DOHH2 (cell line): ENCODE measurements around the gene RAE1.

ENCODE experiments used
- H3F3A ChIP-seq: fragments of 200-600 bp; sonication (generic), shearing (Covaris generic); 2 replicates; pipeline ENCODE4 v1.6.0; 2016; ENCODE audit warnings: antibody characterized with exemption, mild to moderate bottlenecking; ENCODE audit not compliant: control insufficient read depth, insufficient read depth
- H3K27ac ChIP-seq: fragments of 200-600 bp; sonication (generic); 2 replicates; pipeline ENCODE4 v1.5.1; 2014; ENCODE audit warnings: low read depth, mild to moderate bottlenecking, low read length, moderate library complexity
- H3K27me3 ChIP-seq: fragments of 200-600 bp; sonication (generic); 2 replicates; pipeline ENCODE4 v1.6.1; 2014; ENCODE audit warnings: mild to moderate bottlenecking, low read length, mixed read lengths; ENCODE audit not compliant: control insufficient read depth
- H3K36me3 ChIP-seq: fragments of 200-600 bp; sonication (generic); 2 replicates; pipeline ENCODE4 v1.6.1; 2014; ENCODE audit warnings: mild to moderate bottlenecking, low read length, moderate library complexity, mixed read lengths; ENCODE audit not compliant: control insufficient read depth
- H3K4me1 ChIP-seq: fragments of 200-600 bp; sonication (generic); 2 replicates; pipeline ENCODE4 v1.6.1; 2014; ENCODE audit warnings: mild to moderate bottlenecking, low read length, mixed read lengths; ENCODE audit not compliant: control insufficient read depth
- H3K4me2 ChIP-seq: fragments of 200-600 bp; sonication (generic); 2 replicates; pipeline ENCODE4 v1.6.0; 2014; ENCODE audit warnings: mild to moderate bottlenecking, low read length, moderate library complexity
- H3K4me3 ChIP-seq: fragments of 200-600 bp; sonication (generic); 2 replicates; pipeline ENCODE4 v1.5.1; 2014; ENCODE audit warnings: mild to moderate bottlenecking, low read length, mixed read lengths
- H3K79me2 ChIP-seq: fragments of 200-600 bp; sonication (generic); 2 replicates; pipeline ENCODE4 v1.6.1; 2014; ENCODE audit warnings: mild to moderate bottlenecking, low read length, mixed read lengths; ENCODE audit not compliant: control insufficient read depth
- H3K9me2 ChIP-seq: fragments of 200-600 bp; sonication (generic); replicated peaks from 2 replicates; pipeline ENCODE4 v1.6.1; 2014; ENCODE audit warnings: mild to moderate bottlenecking, low read length, mixed read lengths; ENCODE audit not compliant: control insufficient read depth
- H3K9me3 ChIP-seq: fragments of 200-600 bp; sonication (generic); 2 replicates; pipeline ENCODE4 v1.6.1; 2014; ENCODE audit warnings: antibody characterized with exemption, low read length, mixed read lengths; ENCODE audit not compliant: control insufficient read depth, insufficient read depth
- H4K20me1 ChIP-seq: fragments of 200-600 bp; sonication (generic); 2 replicates; pipeline ENCODE4 v1.6.0; 2014; ENCODE audit warnings: low read depth, mild to moderate bottlenecking, antibody characterized with exemption, low read length, moderate library complexity; ENCODE audit not compliant: control insufficient read depth, insufficient read depth
- EZH2phosphoT487 ChIP-seq: fragments of 200-600 bp; sonication (generic); IDR thresholded peaks from 2 replicates; pipeline ENCODE4 v1.6.1; 2017; ENCODE audit warnings: borderline replicate concordance, mild to moderate bottlenecking, antibody characterized with exemption, low read length, moderate library complexity, mixed read lengths
- TF ChIP-seq, protein P1 (sequence below): fragments of 200-600 bp; sonication (generic); IDR thresholded peaks from one replicate; pipeline ENCODE4 v1.5.1; 2014; ENCODE audit warnings: antibody characterized with exemption, mild to moderate bottlenecking, low read depth, low read length; ENCODE audit not compliant: poor library complexity, severe bottlenecking

Gene RAE1

DNA sequence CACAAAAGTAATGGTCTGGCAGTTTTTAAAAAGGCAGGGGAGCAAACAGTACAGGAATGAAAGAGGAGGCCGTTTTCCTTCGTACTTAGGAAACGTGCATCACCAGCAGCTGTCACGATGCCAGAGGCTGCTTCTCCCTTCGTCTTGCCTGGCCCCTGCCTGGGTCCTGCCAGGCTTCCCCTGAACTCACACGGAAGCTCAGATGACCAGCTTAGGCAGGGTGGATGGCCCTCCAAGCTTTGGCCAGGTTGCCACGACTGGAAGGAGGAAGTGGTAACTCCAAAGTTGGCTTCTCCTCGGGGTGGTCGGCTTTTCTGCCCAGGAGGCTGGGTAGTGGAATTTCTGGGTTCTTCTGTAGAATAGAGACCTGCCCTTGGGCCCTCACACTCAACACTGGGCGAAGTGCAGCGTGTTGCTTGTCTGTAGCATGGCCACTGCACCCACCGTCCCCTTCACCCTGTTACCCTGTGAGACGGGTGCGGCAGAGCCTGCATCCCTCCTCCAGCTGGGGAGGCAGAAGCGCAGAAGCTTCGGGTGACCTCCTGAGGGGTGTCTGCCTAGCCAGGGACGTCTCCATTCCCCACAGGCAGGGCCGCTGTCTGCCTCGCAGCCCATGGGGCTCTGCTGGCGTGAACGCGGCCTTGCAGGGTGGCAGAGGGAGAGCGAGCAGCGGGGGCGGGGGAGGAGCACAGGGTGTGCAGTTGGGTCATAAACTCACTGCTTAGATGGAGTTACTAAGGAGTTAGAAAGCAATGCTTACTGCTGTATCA is 21.7 kb downstream of the RAE1 start:
- no peaks in the 10 kb centered on the region; the same call in 1 of the 2 replicates for H3K79me2 ChIP-seq
- peaks cover 99% of the 10 kb centered on the region for H3K36me3 ChIP-seq
- H3K4me1 ChIP-seq, result no peaks in the 10 kb centered on the region
- 0 out of 2 replicates have a peak, but pooled peaks cover 2% of the 10 kb centered on the region for H3F3A ChIP-seq
- H3K9me2 ChIP-seq, result no peaks in the 10 kb centered on the region
- H3K27ac ChIP-seq, result no peak overlapping the region
- TF ChIP-seq EZH2phosphoT487, result no peak
- H3K27me3 ChIP-seq, result no peaks in the 10 kb centered on the region
- peaks cover 4% of the 10 kb centered on the region; the same call in 1 of the 2 replicates for H4K20me1 ChIP-seq
- no peak overlapping the region for H3K4me2 ChIP-seq
- H3K9me3 ChIP-seq, result no peaks in the 10 kb centered on the region
- no peak overlapping the region for H3K4me3 ChIP-seq

DNA sequence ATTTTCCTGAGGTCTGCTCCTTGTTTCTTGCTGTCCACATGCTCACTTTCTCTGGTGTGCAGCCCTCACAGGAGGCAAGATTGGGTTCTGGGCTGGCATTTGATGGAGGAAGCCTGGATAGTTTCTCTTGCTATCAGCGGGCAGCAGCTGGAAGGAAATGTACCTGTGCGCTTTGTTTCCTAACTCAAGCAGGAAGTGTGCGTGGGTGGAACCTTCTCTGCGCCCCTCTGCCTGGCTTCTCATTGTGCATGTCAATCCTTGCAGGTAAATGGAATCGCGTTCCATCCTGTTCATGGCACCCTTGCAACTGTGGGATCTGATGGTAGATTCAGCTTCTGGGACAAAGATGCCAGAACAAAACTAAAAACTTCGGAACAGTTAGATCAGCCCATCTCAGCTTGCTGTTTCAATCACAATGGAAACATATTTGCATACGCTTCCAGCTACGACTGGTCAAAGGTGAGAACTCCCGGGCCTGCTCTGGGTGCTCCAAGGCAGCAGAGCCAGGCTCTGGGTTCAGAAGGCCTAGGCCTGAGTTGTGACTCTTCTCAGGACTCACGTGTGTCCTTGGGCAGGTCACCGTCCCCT is 23.4 kb downstream of the RAE1 start:
- H3K79me2 ChIP-seq, result no peaks in the 10 kb centered on the region; the same call in 1 of the 2 replicates
- no peak overlapping the region for H3K4me2 ChIP-seq
- peaks cover 96% of the 10 kb centered on the region for H3K36me3 ChIP-seq
- H3K4me3 ChIP-seq, result no peak overlapping the region
- no peaks in the 10 kb centered on the region for H3K27me3 ChIP-seq
- H3K4me1 ChIP-seq, result no peaks in the 10 kb centered on the region
- H3F3A ChIP-seq, result 0 out of 2 replicates have a peak, but pooled peaks cover 2% of the 10 kb centered on the region
- no peaks in the 10 kb centered on the region for H3K9me3 ChIP-seq
- no peaks in the 10 kb centered on the region for H3K9me2 ChIP-seq
- TF ChIP-seq, protein P1, sequence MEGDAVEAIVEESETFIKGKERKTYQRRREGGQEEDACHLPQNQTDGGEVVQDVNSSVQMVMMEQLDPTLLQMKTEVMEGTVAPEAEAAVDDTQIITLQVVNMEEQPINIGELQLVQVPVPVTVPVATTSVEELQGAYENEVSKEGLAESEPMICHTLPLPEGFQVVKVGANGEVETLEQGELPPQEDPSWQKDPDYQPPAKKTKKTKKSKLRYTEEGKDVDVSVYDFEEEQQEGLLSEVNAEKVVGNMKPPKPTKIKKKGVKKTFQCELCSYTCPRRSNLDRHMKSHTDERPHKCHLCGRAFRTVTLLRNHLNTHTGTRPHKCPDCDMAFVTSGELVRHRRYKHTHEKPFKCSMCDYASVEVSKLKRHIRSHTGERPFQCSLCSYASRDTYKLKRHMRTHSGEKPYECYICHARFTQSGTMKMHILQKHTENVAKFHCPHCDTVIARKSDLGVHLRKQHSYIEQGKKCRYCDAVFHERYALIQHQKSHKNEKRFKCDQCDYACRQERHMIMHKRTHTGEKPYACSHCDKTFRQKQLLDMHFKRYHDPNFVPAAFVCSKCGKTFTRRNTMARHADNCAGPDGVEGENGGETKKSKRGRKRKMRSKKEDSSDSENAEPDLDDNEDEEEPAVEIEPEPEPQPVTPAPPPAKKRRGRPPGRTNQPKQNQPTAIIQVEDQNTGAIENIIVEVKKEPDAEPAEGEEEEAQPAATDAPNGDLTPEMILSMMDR, result no peak
- no peak for TF ChIP-seq EZH2phosphoT487
- no peaks in the 10 kb centered on the region; the same call in 1 of the 2 replicates for H4K20me1 ChIP-seq
- no peak overlapping the region for H3K27ac ChIP-seq

DNA sequence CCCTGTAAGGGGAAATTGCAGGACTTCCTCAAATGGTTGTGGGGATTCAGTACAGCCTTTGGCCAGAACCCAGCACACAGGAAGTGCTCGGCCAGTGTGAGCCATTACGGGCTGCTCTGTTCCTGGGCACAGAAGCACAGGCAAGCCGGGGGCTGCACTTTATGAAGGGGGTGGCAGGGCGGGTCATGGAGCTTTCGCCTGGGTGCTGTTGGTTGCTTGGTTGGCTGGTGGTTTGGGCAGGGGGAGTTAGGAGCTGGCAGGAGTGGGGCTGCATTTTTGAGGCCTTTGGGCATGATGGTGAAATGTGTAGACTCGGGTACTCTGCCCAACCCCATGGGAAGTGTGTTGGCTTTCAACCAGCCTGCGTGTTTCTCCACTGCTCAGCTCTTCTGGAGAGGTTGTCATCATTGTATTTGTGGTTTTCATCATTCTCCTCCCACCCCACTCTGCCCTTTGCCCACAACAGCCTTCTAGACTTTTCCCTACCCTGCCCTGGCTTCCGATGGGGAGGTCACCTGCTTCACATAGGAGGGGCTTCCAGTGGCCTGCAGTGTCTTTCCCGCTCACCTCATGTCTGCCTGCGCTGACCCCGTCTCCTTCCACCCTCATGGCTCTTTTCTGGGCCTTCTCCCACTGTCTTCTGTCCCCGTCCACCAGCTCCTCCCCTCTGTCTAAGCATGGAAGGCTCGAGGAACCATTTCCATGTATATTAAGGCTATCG is 24.0 kb downstream of the RAE1 start:
- TF ChIP-seq EZH2phosphoT487, result no peak
- TF ChIP-seq, protein P1, result no peak
- Histone ChIP-seq H3K27ac (no peak overlapping the region), H3K4me3 (no peak overlapping the region), H4K20me1 (no peaks in the 10 kb centered on the region; the same call in 1 of the 2 replicates), H3F3A (0 out of 2 replicates have a peak, but pooled peaks cover 2% of the 10 kb centered on the region), H3K9me3 (no peaks in the 10 kb centered on the region), H3K4me2 (no peak overlapping the region), H3K27me3 (no peaks in the 10 kb centered on the region), H3K4me1 (no peaks in the 10 kb centered on the region), H3K9me2 (no peaks in the 10 kb centered on the region), H3K79me2 (no peaks in the 10 kb centered on the region; the same call in 1 of the 2 replicates), H3K36me3 (peaks cover 92% of the 10 kb centered on the region)
